GM21737 (cell line): Measurements from ENCODE around the gene TRAPPC2.
A peak's percentile ranks its signal among the peaks of the same experiment; 100 is the strongest.

Source experiments
- ATAC-seq: cut with Tn5 transposase; IDR thresholded peaks from one replicate; pipeline ENCODE4 v1.9.1; 2021; ENCODE audit warnings: mild to moderate bottlenecking, moderate library complexity; ENCODE audit not compliant: unreplicated experiment

Gene TRAPPC2

DNA sequence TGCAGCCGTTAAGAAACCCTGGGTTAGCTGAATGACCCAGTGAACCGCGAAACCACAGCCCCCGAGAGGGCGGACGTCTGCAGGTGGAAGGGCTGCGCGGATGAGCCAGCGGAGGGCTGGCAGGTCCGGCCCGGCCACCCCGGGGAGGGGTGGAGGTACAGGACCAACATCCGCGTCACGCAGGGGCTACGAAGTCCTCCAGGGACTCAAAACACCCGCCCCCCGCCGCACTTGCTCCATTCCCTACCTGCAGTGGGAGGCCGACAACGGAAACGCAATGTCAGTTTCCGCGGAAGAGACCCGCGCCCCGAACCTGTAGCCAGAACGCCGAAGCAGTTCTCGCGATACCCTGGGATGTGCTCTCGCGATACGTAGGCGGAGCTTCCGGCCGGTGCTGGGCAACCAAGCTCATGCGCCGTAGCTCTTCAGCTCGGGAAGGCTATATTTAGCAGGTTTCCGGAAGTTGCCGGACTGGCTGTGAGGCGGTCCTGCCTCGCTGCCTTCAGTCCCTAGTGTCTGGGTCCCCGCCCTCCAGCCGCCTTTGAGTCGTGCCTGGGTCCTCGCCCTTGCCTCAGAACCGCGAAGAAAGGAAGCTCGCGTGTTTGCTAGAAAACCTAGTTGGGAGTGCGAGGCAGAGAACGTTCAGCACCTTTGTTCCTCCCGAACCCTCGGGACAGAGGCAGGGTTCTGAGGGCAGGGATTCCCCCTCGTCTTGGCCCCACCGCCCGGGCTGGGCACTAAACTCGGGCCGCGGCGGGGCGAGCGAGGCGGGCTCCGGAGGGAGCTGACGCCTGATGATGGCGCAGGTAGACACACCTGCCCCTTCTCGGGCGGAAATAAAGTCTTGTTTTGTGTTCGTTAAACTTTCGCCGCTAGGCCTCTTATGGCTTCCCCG lies at the start of gene TRAPPC2, which contains the start of gene OFD1:
TSS of gene TRAPPC2 (minus strand) at position 343 of the 895 bp plus-strand sequence. CDS start 14,657 bp downstream, outside the sequence.
TSS of gene OFD1 (plus strand) at position 471 of the 895 bp plus-strand sequence. CDS start at position 795, 324 bp downstream.
- peak; percentile 91 for ATAC-seq

DNA sequence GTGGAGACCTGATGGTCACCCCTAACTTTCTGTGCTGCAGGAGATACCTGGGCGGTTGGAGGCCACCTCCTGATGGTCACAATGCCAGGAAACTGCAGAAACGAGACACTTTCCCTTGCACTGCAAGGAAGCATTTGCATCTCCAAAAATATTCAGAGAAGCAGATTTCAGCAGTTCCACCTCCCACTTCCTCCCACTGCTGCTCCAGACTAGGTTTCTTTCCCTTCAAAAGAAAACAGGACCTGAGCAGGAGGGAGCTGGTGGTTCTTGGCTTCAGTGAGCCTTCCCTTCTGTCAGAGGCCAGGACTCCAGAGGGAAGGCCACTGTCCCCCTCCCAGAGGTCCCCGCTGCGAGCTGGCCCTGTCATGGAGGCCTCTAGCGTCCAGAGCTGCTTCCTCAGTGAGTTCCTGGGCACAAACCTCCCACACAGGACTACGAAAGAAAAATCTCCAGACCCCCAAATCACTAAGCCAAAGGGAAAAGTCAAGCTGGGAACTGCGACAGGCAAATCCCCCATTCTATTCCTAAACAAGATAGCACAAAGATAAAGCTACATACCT lies 46.5 kb upstream of the TRAPPC2 start:
- no peak for ATAC-seq

DNA sequence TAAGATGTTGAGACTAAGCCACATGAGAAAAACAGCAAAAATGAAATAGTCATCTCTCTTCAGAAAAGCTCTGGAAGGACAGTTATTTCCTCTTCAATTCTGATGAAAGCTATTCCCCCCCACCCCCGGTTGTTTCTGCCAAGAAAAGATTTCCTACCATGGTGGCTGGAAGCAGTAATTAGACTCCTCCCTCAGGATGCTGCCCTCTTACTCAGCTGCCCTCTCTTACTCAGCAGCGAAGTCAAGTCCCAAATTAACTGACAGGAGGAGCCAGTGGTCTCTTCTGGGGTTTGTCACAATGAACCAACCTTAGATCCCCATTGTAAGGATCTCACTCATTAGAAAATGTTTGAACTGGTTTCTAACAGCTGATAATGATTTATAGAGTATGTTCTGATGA lies 44.5 kb upstream of the TRAPPC2 start:
- ATAC-seq = no peak

DNA sequence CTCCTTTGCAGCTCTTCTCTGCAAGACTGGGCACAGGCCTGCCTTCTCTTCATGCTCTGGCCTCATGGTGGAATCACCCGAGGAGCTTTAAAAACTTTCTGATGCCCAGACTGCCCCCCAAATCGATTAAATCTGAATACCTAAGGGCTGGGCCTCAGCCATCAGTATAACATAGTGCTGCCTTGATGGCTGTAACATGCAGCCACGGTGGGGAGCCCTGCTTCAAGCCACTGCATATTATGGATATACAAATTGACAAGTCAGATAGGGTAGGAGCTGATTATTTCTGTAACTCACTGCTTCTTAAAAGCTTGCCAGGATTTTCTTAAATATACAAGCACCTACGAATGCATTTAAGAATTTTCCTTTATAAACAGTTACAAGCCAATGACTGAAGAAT lies 42.0 kb upstream of the TRAPPC2 start:
- no peak for ATAC-seq

DNA sequence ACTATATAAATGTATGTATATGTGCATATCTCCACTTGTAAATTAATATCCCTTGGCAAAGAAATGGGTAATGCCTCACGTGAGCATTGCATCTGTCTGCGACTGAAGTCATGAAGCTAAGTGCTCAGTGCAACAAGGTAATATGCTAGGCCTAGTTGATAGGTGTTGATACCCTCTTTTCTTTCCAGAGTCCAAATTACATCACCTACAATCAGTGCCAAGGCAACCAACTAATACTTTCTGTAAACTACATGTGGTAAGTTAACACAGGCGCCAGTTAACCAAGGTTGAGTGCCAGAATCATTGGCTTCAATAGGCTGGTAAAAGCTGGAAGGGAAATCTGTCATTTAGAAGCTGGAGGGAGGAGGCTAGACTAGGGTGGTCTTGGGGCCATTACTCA lies 41.4 kb upstream of the TRAPPC2 start:
- ATAC-seq = no peak

DNA sequence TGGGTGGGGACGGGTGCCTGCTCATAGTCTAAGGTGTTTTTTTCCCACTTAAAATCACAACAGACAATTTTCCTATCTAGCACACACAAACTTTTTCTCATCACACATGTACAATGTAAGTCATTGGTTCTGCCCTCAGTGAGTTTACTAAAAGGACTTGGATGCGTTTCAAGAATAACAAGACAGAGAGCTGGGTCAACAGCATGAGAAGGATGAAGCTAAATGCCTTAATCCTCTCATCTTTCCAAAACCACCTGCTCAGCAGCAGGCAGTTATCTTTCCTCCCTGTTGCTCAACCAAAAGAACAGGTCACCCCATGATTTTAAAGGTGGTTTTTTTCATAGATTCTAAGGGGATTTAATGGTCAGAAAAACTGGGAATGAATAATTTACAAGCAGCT lies 40.3 kb upstream of the TRAPPC2 start:
- no peak for ATAC-seq

DNA sequence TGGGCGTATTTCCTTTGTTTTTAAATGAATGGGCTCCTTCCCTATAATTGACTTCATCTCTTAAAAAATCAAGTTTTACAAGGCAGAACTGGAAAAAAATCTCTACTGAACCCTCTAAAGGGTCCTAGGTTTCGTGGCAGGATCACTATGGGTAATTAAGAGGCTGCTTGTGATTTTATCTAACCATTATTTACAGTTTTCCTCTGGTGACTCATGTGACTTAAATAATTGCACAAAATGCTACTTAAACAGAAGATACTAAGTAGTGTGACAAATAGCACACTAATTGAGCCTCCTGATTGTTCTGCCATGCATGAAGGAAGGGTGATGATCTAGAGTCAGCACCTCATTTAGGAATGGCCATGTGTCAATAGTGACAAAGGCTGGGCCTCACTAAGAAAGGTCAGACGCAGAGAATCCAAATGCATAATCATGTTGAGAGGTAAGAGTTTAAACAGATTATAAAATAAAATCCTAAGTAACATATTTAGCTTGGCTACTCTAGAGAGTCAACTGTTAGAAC lies 35.7 kb upstream of the TRAPPC2 start:
- no peak for ATAC-seq

DNA sequence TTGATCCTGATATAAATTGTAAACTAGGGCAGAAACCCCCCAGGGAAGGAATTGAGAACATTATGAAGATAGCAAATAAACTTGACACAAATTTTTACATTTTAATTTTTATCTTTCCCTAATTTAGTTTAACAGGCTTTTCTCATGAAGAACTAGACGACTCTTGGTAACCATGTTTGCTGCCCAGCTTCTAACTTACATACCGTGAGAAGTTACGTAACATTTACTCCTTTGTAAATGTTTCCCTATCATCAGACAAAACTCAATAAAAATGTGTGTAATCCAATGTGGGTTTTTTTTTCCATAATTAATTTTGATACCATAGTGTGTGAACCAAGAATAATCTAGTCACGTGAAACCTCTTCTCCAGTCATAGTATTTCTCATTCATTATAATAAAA lies 34.5 kb upstream of the TRAPPC2 start:
- ATAC-seq = no peak

DNA sequence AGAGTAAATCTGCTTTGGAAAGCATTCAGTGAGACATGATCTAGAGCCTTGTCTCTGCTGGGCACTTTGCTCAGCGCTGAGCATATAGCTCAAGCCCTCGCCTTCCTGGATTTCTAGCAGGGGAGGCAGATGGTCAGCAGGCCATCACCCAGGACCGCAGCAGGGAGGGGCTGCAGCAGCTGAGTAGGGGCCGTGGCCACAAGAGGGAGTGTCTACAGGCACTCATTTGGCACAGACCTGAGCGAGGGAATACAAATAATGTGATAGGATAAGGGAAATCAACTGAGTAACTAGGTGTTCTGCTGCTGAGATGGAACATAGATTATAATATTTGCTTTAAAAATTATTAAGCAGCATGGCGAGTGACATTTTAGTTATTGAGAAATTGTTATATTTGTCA lies 30.3 kb upstream of the TRAPPC2 start:
- ATAC-seq = no peak

DNA sequence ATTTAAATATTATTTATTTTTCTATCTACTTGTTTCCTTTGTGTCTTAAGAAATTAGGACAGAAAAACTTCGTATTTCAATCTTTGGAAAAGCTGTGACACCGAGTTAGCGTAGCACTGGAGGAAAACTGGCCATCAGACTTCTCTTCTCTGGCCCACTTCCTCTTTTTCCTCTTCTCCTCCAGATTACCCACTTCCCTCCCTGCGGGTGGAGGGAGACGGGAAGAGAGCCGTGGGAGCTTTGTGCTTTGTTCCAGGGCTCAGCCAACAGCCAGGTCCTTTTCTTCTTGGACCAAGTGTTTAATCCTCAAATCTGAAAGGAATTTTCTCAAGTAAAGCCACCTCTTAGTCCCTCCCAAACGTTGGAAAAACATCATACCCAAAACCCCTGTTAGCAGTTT lies 29.9 kb upstream of the TRAPPC2 start:
- no peak for ATAC-seq

DNA sequence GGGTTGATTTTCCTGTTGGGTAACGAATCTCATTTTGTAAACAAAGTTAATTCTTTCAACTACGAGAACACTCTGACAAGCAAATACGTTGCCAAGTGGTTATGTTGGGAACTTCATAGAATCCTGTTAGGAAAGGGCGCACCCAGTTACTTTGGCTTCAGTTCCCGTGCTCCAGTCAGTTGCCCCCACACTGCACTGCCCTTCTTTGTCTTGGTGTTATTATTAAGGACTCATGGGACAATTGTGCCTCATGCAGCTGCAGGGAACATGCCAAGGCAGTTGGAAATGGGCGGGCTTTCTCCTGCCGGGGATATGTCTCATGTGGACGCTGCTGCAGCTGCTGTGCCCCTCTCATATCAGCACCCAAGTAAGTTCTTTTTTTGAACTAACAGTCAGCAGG lies 29.1 kb upstream of the TRAPPC2 start:
- no peak for ATAC-seq

DNA sequence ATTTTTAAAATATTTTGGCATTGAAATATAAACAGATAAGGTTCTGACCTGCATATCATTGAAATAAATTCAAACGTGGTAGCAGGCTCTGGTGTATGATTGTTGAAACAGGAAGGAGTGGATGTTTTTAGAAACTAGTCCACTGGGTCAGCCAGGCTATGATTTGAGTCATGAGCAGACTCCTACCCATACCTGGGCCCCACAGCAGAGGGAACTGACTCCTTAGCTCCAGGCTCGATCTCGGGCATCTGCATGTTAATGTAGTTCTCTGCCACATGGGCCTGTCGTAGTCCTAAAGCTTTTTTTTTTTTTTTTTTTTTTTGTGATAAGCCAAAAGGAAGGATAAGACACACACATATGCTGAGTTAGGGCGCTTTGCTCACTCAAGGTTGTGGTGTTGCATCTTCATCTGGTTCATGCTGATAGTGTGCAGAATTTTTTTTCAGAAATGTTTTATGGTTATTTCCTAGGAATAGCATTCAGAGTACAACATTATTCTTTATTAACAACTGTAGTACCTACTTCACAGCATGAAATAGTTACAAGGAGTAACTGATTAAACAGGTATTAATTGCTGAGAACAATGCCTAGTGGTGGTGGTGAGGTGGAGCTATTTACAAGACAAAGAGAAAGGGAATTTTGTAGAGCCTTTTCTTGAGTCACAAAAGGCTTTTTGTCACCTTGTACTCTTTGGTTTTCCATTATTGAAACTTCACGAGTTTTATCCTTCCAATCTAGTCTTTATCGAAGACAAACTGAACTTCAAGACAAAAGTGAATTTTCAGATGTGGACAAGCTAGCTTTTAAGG lies 27.4 kb upstream of the TRAPPC2 start:
- ATAC-seq = peak; percentile 51

DNA sequence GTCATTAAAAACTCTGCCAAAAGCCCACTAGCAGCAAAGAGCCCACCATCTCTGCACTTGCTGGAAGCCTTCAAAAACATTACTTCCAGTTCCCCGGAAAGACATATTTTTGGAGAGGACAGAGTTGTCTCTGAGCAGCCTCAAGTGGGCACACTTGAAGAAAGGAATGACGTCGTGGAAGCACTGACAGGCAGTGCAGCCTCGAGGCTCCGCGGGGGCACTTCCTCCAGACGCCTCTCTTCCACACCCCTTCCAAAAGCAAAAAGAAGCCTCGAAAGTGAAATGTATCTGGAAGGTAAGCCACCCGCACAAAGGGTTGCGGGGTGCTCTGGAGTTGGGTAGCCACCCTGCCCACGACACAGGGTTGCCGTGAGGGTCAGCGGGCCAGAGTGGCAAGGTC lies 26.0 kb upstream of the TRAPPC2 start:
- no peak for ATAC-seq

DNA sequence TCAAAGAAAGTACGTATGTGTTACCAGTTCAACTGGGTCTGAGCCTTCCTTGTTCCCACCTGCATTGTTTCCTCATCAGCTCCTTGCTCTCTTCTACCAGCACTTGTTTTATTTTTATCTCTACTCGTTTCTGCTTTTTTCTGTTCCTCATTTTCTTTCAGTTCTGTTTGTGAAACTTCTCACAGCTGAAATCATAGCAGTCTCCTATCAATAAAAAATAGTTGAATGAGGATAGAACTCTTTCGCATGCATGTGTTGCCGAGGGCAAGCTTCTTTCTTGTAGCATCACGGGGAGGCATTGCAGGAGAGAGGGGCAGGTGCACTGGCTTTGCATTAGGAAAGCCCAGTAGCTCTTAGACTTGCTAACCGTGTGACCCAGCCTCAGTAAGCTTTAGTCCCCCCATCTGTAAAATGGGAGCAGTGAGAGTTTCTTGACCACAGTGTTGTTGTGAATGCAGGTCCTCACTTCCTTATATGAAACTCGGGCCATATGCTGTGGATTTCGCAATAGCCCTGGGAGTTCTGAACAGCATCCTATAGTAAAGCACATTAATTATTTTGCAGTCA lies 24.8 kb upstream of the TRAPPC2 start:
- ATAC-seq = peak; percentile 66

DNA sequence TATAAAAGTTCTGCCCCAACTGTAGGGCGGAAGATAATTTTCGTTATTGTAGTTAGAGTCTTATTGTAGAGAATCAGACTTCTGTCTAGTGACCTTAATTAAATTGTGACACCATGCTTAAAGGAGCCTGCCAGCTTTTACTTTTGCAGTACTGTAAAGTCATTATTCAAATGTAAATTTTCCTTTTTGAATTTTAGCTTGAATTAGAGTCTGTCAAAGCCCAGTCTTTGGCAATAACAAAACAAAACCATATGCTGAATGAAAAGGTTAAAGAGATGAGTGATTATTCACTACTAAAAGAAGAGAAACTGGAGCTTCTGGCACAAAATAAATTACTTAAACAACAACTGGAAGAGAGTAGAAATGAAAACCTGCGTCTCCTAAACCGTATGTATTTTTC lies 22.0 kb upstream of the TRAPPC2 start:
- ATAC-seq = no peak

DNA sequence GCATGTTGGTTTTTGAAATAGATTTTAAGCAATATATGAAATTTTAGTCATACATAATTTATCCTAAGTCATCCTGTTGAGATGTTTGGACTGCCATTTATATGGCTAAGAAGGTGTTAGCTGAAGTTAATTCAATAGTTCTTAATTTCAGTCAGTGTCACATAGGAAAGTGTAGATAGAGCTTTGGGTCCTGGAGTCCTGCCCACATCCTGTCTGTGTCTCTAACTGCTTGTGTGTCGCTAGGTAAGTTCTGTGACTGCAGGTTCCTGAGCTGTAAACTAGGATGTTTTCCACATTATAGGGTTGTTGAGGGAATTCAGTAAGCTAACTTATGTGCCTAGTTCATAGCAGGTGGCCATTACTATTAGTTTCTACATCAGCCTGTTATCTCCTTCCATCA lies 20.8 kb upstream of the TRAPPC2 start:
- no peak for ATAC-seq

DNA sequence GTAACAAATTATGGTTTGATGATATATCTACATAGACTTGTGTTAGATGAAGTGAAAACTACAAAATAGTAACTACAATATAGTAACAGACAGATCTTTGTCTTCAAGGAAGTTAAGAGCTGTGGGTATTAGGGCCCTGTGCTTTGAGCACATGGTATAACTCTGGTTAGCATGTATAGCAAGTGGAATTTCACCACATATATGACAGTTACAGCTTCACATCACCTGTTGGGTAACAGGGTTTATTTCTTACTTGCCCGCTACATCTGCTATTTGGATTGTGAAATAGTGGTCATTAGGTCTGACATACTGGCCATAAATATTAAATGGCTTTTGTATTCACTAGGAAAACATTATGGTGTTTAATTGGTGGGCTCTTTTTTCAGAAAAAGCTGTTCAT lies 20.3 kb upstream of the TRAPPC2 start:
- no peak for ATAC-seq

DNA sequence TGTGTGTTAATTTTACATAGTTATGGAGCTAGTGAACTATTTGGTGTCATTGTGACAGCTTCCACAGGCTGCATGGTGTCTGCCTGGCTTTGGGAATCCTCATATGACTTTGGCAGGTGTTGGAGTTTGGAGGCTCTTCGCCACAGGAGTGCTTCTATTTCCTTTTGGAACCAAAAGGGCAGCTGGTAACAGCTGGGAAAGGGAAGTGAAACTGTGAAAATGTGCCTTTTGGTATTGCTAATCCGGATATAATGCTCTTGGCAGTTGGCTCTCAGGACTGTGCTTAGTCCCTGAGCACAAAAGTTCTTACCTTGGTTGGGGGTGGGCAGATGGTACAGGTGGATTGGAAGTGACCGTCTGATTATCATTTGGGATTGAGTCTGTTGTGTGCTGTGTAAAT lies 18.2 kb upstream of the TRAPPC2 start:
- ATAC-seq = peak; percentile 52

DNA sequence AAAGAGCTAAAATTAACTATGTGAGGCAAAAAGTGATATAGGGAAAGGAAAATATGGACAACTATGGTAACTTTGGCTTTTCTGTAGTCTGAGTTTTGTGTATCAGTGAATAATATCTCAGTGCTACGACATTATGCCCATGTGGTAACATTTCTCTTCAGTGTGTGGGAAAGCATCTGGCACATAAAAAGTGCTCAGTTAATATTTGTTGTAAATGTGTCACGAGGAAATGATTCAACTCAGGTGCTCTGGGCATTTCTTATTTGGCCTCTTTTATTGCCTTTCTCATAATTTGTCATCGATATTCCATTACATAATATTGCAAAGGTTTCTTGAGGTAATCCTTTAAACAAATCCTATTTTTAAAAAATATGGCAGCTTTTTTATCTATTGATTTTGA lies 17.7 kb upstream of the TRAPPC2 start:
- no peak for ATAC-seq

DNA sequence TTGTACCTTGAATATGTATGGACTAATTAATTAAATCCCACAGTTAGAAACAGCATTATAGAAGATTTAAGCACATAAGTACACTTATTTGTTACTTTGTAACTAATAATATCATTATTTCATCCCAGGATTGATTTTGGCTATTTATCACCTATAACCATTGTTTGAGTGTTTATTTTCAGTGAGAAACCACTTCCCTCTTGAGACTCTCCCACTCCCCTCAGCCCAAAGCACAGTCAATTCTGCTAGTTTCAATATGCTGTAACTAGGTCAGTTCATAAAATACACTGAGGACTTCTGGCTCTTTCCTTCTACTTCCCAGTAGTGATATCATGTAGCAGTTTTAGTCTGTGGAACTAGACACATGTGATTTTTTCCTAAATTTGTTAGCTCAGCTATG lies 16.4 kb upstream of the TRAPPC2 start:
- no peak for ATAC-seq

DNA sequence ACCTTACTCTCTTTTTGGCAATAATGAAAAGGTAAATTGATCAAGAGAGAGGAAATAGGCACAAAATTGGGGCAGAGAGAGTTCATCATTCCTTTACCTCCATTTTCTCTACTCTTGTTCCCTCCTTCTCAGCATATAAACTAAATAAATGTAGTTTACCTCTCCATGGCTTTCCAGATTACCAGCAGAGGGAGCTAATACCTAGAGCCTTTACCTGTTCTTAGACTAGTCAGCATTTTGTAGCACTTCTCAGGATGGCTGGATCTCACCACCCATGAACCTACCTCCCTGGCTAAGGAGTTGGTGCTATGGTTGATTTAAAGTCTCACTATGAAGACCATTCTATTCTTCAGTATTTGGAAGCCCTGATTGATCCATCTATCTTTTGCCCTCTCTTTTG lies 15.8 kb upstream of the TRAPPC2 start:
- no peak for ATAC-seq
